ENCODE measurements around the gene CTLA4. TPM values are rescaled to one million over a fixed set of nuclear protein-coding genes. Genes with fewer than 3 reads are reported as not detected.

CTLA4 gene
- total RNA-seq, 6 experiments from 2014 or later = not detected

DNA sequence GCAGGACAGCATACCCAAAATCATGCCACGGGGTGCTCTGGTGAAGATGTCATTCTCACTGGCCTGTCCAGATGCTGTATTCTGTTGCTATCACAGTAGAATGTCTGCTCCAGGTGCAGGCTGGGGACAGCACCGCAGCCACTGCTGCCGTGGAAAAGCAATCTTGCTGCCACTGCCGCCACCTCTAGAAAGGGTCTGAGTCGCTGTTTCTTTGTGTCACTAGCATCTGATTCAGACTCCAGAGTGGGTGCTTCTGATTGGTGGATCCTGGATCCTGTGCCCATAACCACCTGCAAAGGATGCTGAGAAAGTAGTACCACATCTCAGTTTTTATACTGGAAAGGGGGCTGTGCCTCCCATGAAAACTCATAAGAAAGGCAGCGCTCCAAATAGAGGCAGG lies 45.3 kb upstream of the CTLA4 start:
- ATAC-seq (no peak), DNase-seq (no peak)
- whole genome bisulfite sequencing (ENCODE audit: insufficient coverage, low coverage, low lambda C conversion rate, missing lambda C conversion rate) = 100% methylated on average over 1 of the region's 6 CpGs
- Histone ChIP-seq H3K27me3 (no peaks in the 10 kb centered on the region), H3K4me1 (peaks cover 0 to 3% (median 0%) of the 10 kb centered on the region in 4 donors), H3K9me3 (no peaks in the 10 kb centered on the region), H3K27ac (no peak overlapping the region), H3K36me3 (no peaks in the 10 kb centered on the region), H3K4me3 (no peak overlapping the region)
- TF ChIP-seq POLR2A (IDR thresholded peaks at IDR 0.05) (no peak), CTCF (IDR thresholded peaks at IDR 0.05) (no peak)
- intact Hi-C loops (cut with DNase I) = no loop called here

GRCh38 chr2:203823173-203823572 lies 44.4 kb upstream of the CTLA4 start:
- Histone ChIP-seq H3K9me3 (no peaks in the 10 kb centered on the region), H3K36me3 (no peaks in the 10 kb centered on the region), H3K27me3 (no peaks in the 10 kb centered on the region), H3K27ac (no peak overlapping the region), H3K4me3 (no peak overlapping the region), H3K4me1 (peaks cover 0 to 3% (median 0%) of the 10 kb centered on the region in 4 donors)
- no peak for TF ChIP-seq CTCF (IDR thresholded peaks at IDR 0.05)
- no peak for TF ChIP-seq POLR2A (IDR thresholded peaks at IDR 0.05)
- intact Hi-C loops (cut with DNase I) = no loop called here
- 78% methylated on average over 3 of the region's 3 CpGs for WGBS (ENCODE audit: insufficient coverage, low coverage, low lambda C conversion rate, missing lambda C conversion rate)
- no peak for DNase-seq
- no peak for ATAC-seq

GRCh38 chr2:203824057-203824456 lies 43.5 kb upstream of the CTLA4 start:
- Histone ChIP-seq H3K27ac (no peak overlapping the region), H3K9me3 (no peaks in the 10 kb centered on the region), H3K4me3 (no peak overlapping the region), H3K4me1 (peaks cover 0 to 3% (median 0%) of the 10 kb centered on the region in 4 donors), H3K36me3 (no peaks in the 10 kb centered on the region), H3K27me3 (no peaks in the 10 kb centered on the region)
- DNase-seq (no peak), ATAC-seq (no peak)
- 62% methylated on average over 4 of the region's 4 CpGs for WGBS (ENCODE audit: insufficient coverage, low coverage, low lambda C conversion rate, missing lambda C conversion rate)
- TF ChIP-seq CTCF (IDR thresholded peaks at IDR 0.05) (no peak), POLR2A (IDR thresholded peaks at IDR 0.05) (no peak)
- intact Hi-C loops (cut with DNase I) = no loop called here

GRCh38 chr2:203824603-203825002 lies 43.0 kb upstream of the CTLA4 start:
- DNase-seq = no peak
- Histone ChIP-seq H3K4me3 (no peak overlapping the region), H3K27ac (no peak overlapping the region), H3K36me3 (no peaks in the 10 kb centered on the region), H3K4me1 (peaks cover 0 to 1% (median 0%) of the 10 kb centered on the region in 4 donors), H3K27me3 (no peaks in the 10 kb centered on the region), H3K9me3 (no peaks in the 10 kb centered on the region)
- ATAC-seq = no peak
- intact Hi-C loops (cut with DNase I) = no loop called here
- TF ChIP-seq CTCF (IDR thresholded peaks at IDR 0.05) (no peak), POLR2A (IDR thresholded peaks at IDR 0.05) (no peak)
- WGBS (ENCODE audit: insufficient coverage, low coverage, low lambda C conversion rate, missing lambda C conversion rate) = 90% methylated on average over 3 of the region's 3 CpGs

DNA sequence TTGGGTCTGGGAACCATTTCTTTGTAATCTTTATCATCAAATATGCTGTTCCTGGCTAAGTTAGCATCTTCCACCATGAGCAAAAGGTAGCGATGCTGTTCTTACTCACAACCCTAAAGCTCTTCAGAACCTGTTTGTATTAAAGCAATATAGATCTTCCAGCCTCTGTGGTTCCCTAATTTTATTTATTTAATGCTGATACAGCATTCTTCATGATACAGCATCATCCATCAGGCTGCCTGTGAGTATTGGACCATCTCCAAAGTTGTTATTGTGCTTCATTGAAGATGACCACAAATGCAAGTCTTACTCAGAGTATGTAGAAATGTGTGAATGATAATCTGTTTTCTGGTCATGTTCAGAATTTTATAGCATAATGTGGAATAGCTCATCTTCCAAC lies 40.9 kb upstream of the CTLA4 start:
- intact Hi-C loops (cut with DNase I) = no loop called here
- TF ChIP-seq CTCF (IDR thresholded peaks at IDR 0.05) (no peak), POLR2A (IDR thresholded peaks at IDR 0.05) (no peak)
- H3K9me3 ChIP-seq = no peaks in the 10 kb centered on the region
- no peaks in the 10 kb centered on the region for H3K27me3 ChIP-seq
- no peaks in the 10 kb centered on the region for H3K36me3 ChIP-seq
- 88% methylated on average over 1 of the region's 1 CpG for WGBS (ENCODE audit: insufficient coverage, low coverage, low lambda C conversion rate, missing lambda C conversion rate)
- no peak overlapping the region for H3K27ac ChIP-seq
- no peak for DNase-seq
- no peaks in the 10 kb centered on the region for H3K4me1 ChIP-seq
- ATAC-seq = no peak
- H3K4me3 ChIP-seq = no peak overlapping the region
